HG02571 (cell line): Measurements from ENCODE around the gene ANKRD11.

Experiments
- ATAC-seq: cut with Tn5 transposase; IDR thresholded peaks from one replicate; pipeline ENCODE4 v1.9.1; 2021; ENCODE audit warnings: mild to moderate bottlenecking, moderate library complexity; ENCODE audit not compliant: unreplicated experiment

ANKRD11 gene

DNA sequence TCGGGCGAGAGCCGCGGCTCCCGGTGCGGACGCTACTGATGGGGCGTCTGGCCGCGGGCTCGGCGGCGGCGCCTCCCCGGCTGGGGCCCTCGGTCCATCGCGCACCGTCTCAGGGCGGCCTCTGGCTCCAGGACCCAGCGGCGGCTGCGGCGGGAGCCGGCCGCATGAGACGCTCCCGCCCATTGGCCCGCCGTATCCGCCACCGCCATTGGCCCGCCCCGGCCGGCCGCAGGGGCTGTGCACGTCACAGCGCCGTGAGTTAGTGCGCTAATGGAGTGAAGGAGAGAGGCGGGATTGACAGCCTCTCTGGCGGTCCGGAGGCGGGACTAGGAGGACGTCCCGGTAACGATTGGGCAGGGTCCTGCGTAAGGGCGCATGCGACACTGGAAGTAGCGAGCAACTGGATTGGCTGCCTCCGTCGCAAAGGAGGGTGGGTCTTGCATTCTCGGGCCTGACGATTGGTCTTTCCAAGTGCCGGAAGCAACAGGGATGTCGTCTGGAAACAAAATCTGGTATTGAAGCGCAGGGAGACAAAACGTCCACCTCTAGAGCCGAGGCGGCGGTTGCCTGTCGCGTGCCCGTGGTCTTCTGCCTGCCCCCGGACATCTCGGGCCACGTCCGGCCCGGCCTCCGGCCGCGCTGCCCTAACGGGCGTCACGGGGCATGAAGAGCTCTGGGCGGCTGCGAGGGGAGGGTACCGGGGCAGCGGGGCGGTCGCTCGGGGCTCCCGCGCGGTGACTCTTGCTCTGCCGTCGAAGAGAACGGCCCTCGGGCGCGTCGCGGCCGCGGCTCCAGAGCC, at the start of gene ANKRD11:
ANKRD11 (minus strand) TSS at position 123 of the 799 bp plus-strand sequence. CDS start 173,542 bp downstream, outside the sequence.
- peak; percentile 83 for ATAC-seq

DNA sequence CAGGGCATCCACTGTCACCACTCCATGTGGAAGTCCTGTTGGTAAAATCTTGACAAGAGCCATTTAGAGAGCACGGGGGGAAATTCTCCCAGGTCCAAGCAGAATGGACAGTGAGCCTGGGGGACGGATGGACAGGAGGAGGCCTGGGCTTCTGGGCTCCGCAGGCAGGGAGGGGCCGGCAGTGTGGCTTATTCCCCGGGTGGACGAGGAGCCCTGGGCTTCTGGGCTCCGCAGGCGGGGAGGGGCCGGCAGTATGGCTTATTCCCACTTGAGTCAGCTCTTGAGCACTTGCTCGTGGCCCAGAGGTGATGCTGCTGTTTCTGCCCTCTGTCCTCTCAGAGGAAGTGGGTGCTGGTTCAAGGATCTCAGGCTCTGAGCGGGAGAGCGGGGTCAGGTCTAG, 47.9 kb upstream of the ANKRD11 start:
- no peak for ATAC-seq

DNA sequence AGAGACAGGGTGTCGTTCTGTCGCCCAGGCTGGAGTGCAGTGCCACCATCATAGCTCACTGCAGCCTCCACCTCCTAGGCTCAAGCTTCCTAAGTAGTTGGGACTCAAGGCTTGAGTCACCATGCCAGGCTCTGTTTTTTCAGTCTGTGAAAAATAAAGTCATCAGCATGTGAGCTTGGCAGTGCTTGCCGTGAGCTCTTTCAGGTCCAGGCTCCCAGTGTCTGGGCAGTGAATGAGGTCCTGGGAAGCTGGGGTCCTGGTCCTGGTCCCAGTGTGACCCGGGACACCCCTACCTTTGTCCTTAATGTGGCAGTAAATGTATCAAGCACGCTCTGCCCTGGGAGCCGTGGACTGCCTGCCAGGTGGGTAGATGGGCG, 47.2 kb upstream of the ANKRD11 start:
- ATAC-seq, result no peak

DNA sequence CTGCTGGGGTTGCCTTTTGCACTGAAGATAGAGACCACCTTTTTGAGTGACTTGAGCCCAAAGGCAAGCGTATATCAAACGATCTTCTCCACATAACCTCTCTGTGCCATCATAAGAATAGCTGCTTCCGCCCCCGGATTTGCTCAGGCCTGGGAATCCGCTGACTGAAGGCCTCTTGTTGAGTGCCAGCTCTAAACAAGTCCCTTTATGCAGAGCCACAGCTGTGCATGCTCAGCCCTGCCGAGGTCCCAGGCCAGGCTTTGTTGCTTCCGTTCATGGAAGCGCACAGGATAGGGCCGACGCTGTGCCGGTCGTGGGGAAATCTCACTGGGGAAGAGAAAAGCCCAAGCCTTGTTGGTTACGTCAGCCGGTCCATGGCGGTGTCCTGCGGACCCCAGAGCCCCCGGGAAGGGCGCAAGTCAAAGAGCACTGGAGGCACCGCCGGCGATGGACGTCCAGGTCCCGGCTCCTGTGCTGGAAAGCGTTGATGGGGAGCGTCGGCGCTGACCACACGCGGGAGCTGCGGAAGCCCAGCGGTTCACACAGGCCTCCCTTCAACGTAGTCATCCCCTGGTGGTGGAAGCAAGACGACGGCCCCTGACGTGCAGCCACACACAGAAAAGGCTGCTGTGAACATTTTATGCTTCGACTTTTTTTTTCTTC, 46.7 kb upstream of the ANKRD11 start:
- no peak for ATAC-seq

DNA sequence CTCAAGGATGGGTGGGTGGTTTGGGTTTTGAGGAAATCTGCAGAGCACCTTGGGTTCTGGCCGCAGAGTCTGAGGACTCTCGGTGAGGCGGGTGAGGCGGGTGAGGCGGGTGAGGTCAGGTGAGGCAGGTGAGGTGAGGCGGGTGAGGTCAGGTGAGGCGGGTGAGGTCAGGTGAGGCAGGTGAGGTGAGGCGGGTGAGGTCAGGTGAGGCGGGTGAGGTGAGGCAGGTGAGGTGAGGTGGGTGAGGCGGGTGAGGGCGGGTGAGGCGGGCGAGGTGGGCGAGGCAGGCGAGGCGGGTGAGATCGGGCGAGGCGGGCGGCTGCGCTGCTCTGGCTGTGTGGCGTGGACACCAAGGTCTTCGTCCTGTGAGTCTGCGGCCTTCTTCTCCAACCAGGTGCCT, 46.0 kb upstream of the ANKRD11 start:
- ATAC-seq, result no peak

DNA sequence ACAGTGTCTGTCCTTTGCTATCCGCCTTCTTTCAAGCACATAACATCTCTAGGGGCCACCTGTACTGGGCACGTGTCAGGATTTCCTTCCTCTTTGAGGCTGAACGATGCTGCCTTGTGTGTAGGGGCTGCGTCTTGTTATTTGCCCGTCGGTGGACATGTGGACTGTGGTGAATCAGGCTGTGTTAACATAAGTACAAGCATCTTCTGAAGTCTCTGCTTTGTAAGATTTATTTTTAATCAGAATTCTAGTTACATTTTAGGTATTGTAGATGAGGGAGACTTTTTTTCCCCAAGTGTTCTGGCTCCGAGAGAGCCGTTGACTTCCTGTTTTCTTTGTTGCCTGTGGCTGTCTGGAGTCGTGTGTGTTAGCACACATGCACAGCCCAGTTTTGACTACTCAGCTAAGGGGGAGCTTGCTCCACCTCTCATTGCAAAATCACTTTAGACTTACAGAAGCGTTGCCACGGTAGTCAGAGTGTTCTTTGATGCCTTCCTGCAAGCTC, 43.9 kb upstream of the ANKRD11 start:
- no peak for ATAC-seq

DNA sequence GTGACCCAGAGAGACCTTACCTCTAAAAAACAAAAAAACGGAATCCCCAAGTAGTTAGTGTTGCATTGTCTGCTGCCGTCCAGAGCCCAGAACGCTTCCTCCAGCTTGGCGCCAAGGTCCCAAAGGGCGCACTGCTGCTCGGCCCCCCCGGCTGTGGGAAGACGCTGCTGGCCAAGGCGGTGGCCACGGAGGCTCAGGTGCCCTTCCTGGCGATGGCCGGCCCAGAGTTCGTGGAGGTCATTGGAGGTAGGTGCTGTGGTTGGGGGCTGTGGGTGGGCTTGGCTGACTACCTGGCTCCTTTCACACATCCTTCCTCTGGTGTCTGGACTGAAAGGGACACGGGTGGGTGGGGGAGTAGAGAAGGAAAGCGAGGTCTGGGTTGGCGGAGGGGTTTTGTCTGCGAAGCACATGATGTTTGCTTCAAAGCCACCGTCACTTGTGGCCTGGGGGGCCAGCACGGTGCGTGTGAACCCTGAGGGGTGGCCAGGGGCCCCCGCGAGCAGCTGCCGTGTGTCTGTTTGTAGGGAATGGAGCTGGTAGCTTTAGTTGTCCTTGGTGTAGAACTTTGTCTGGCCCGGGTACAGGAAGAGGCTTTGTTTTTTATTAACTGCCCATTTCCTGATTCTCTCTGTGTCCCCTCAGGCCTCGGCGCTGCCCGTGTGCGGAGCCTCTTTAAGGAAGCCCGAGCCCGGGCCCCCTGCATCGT, 41.6 kb upstream of the ANKRD11 start:
- ATAC-seq, result no peak

DNA sequence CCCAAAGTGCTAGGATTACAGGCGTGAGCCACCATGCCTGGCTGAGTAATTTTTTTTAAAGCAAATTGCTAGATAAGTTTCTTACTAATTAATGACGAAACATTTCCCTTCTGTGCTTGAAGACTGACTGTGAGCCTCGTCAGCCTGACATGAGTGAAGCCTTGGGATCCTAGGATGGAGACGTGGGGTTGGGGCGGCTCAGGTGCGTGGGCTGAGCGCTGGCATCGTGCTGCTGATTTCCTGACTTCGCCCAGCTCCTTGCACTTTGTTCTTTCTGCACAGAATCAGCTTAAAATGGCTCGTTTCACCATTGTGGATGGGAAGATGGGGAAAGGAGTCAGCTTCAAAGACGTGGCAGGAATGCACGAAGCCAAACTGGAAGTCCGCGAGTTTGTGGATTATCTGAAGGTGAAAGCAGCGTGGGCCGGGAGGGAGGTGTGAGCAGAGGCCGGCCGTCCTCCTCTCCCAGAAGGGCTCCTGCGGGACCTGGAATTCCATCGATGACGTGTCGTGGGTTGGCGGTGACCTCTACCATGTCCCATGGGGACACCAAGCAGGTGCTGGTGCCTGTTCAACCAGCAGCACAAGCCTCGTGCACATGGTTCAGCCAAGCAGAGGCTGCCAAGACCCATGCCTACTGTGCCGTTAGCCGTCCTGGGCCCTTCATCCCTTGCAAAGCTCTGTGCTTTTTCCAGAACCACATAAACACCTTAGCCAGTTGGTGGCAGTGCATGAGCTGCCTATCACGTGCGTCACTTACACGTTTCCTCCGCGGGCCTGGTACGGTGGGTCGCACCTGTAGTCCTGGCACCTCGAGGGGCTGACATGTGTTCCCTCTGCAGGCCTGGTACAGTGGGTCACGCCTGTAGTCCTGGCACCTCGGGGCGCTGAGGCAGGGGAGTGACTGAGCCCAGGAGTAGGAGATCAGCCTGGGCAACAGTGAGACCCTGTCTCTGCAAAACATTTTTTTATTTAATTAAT, 40.3 kb upstream of the ANKRD11 start:
- no peak for ATAC-seq

DNA sequence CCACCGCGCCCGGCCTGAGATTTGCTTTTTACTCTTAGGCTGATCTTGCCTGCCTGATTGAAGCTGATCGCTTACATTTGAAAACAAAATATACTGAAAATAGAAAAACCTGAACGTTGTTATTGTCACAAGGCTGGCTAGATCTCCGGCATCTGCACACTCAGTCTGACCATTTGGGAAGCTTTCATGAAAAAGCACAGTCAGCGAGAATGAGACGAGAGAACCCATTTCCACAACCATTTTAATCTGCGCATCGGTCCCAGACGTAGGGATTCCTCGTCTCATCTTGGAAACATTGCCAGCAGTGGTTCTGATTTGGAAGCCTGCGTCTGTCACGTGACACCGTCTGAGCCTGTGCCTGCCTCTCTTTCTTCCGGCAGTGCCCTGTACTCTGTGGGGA, 38.7 kb upstream of the ANKRD11 start:
- no peak for ATAC-seq

DNA sequence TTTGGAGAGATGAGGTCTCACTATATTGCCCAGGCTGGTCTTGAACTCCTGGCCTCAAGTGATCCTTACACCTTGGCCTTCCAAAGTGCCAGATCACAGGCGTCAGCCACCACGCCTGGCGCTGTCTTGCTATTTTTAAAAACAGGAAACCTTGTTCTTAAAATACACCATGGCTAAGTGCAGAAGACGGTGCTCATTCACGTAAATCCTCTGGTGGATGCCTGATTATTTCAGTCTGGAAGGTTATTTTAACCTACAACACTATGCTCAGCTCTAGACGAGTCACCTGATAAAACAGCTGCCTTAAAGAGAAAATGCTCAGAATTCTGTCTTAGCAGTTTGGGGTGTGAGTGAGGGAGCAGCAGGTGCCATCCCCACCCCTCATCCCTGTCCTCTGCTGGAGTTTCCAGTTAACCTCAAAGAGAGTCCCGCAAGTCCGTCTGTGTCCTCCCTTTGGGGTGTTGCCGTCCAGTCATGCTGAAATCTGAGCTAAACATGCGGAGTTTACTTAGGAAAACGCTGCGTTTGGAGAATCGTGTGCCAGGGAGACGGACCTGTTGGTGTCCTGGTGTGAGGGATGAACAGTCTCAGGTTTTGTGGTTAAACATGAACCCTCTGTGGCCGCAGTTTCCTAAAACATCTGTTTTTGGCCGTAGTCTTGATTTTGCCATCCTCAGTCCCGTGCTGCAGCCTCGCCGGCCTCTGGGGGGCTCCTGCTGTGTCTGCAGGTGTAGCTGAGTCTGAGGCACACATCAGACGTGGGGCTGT, 35.0 kb upstream of the ANKRD11 start:
- ATAC-seq, result no peak

DNA sequence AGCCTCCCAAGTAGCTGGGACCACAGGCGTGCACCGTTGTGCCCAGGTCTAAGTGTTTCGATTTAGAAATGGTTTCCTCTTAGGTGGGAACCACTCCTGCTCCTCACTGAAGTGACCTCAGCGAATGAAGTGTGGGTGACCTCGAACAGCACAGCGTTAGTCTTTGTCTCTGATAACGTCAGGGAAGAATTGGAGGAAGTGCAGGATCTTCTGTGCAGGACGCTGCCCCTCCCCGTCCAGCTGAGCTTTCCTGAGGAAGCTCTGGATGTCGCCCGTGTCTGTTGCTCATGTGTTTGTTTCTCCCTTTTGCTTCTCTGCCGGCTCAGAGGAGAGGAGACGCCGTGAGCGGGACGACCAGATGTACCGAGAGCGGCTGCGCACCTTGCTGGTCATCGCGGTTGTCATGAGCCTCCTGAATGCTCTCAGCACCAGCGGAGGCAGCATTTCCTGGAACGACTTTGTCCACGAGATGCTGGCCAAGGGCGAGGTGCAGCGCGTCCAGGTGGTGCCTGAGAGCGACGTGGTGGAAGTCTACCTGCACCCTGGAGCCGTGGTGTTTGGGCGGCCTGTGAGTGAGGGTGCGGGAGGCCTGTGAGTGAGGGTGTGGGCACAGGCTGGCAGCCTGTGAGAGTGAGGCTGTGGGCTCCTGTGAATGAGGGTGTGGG, 33.5 kb upstream of the ANKRD11 start:
- no peak for ATAC-seq

DNA sequence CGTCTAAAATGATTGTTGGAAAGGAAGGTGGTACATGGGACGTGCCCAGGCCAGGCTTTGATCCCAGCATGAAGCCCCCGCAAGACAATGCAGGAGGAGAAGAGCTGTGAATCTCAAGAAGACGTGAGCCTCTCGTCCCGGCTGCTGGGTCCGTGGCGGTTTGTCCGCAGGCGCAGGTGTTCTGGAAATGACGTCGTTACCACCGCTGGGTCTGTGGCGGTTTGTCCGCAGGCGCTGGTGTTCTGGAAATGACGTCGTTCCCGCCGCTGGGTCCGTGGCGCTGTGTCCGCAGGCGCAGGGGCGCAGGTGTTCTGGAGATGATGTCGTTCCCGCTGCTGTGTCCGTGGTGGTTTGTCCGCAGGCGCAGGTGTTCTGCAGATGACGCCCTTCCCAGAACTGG, 31.9 kb upstream of the ANKRD11 start:
- ATAC-seq, result no peak

DNA sequence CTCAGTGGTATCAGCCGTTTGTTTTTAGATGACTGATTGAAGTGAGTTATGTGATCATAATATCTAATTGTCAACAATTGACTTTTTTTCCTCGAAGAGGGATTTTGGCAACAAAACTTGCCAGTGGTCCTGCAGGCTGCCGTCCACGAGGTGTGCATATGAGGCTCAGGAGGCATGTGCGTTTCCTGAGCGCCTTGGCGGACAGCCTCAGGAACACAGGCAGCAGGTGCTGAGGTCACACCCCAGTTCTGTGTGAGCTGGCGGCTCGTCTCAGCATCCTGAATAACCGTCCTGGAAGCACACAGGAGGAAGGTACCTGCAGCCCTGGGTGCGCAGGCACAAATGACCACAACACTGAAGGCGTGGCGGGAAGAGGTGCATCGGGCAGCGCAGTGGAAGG, 29.5 kb upstream of the ANKRD11 start:
- ATAC-seq, result no peak

DNA sequence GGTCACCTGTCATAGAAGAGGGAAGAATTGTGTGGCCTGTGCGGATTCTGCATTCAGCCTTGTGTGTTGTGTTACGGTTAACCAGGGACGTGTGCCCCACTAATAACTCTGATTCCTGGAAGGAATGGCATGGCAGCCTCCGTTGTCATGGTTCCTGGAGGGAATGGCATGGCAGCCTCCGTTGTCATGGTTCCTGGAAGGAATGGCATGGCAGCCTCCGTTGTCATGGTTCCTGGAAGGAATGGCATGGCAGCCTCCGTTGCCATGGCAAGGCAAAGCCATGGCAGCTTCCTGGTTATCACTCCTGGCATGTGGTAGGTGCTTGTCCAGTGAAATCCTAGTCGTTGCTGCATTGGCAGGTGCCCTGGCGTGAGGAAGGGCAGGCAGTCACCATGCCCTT, 26.8 kb upstream of the ANKRD11 start:
- ATAC-seq, result no peak

DNA sequence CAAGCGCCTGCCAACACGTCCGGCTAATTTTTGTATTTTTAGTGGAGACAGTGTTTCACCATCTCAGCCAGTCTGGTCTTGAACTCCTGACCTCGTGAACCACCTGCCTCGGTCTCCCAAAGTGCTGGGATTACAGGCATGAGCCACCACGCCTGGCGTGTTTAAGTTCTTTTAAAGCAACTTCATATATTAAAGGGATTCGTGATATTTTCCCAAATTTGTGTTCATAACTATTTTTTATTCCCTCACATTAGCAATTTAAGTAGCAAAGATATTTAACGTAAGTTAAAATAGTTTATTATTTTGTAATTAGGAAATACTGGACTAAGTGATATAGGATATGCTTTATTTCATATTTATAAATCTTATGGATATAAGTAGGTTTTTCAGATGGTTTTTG, 22.1 kb upstream of the ANKRD11 start:
- ATAC-seq, result no peak

DNA sequence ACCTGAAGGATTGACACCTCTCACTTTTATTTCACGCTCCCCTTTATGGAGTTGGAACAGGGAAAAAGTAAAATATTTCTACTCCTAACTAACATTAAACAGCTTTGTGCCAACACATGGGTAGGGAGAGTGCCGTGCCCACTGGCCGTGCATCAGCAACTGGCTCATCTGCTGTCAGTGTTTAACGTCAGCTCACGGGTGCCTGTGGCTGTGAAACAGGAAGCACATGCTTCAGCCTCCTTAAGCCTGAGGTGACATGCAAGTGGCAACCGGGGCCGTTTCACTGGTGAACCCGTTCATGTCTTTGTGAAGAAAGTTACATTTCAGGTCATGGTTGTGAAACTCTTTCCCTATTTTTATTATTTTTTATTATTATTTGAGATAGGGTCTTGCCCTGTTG, 21.0 kb upstream of the ANKRD11 start:
- no peak for ATAC-seq

DNA sequence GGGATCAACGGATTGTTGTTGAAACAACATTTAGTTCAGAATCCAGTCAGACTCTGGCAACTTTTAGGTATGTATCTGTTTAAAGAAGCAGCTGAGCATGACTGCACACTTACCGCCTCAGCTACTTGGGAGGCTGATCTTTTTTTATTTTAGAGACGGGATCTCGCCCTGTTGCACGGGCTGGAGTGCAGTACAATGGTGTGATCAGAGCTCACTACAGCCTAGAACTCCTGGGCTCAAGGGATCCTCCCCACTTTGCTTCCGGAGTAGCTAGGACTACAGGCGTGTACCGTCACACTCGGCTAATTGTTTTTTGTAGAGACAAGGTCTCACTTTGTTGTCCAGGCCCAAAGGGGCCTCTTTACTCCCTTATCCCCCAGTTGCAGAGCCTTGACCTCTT, 20.2 kb upstream of the ANKRD11 start:
- no peak for ATAC-seq

DNA sequence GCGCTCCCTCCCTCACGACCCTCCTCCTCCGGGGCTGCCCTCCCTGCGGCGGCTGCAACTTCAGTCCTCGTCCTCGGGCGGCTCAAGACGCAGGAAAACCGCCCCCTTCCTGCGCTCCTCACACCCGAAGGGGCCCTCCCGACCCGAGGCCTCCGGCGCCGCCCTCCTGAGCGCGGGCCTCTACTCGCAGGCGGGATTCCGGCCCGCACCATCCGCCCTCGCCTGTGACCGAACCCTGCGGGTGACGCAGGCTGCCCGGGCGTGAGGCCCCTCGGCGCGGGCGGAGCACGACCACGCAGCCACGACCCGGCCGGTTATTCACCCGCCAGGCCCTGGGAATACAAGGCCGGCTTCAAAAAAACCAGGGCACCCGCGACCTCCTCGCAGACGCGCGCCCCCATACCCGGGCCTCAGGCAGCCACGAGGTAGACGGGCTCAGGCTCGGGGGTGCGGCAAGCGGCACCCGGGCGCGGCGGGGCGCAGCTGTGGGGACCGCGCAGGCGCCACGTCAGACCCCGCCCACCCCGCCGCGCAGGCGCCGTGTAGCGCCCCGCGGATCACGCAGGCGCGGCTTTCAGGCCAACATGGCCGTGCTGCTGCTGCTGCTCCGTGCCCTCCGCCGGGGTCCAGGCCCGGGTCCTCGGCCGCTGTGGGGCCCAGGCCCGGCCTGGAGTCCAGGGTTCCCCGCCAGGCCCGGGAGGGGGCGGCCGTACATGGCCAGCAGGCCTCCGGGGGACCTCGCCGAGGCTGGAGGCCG, 17.7 kb upstream of the ANKRD11 start, which contains the start of gene SPG7:
SPG7 (plus strand) TSS at position 570 of the 757 bp plus-strand sequence; CDS start at position 585, 15 bp downstream.
- ATAC-seq, result peak; percentile 58
